Mesenteric fat pad (tissue), 1 donor: ENCODE measurements around the gene TRMT10A. TPM values are rescaled to one million over a fixed set of nuclear protein-coding genes. Genes with fewer than 3 reads are reported as not detected.
A peak's percentile ranks its signal among the peaks of the same experiment; 100 is the strongest.

Experiments used
- DNase-seq: peaks from one replicate; pipeline ENCODE4 v3.0.0-alpha.2; 2020; ENCODE audit warnings: low spot score
- long read RNA-seq: library from polyadenylated mRNA; unstranded; transcript quantifications from one replicate; pipeline ENCODE4 v2.0.0, GENCODE V29; 2020
- total RNA-seq: library from RNA; stranded (reverse); fragmentation: NEBNext Ultra II Directional; extraction: Animal tissue kit (Norgen Biotek cat#: 25700); gene quantifications from one replicate; pipeline ENCODE4 v1.2.1, GENCODE V29; 2021
- donor health status: DM: yes; HTN: yes; CAD: no.

Gene TRMT10A
- total RNA-seq: 4.1 TPM
- long read RNA-seq, transcript TRMT10A-202 (8 exons, 1,638 nt): major isoform, 5 of 5 reads
- long read RNA-seq, partial matches to known transcripts: 0 of 5 reads
- long read RNA-seq, other reads (novel, unspliced or antisense): 0 of 5 reads

GRCh38 chr4:99563310-99564186 lies at the start of gene TRMT10A:
Gene TRMT10A (minus strand): TSS chr4:99564039. CDS start chr4:99559338, 4,701 bp downstream.
- peak; percentile 98 for DNase-seq

GRCh38 chr4:99612704-99613103 lies 48.9 kb upstream of the TRMT10A start:
- no peak for DNase-seq

- DNase-seq: no peak
Measured at GRCh38 chr4:99612281-99612680, 48.4 kb upstream of the TRMT10A start.

GRCh38 chr4:99610605-99611175 lies 46.9 kb upstream of the TRMT10A start:
- no peak for DNase-seq

- no peak for DNase-seq
Measured at GRCh38 chr4:99608417-99608816, 44.6 kb upstream of the TRMT10A start.

GRCh38 chr4:99606716-99607115 lies 42.9 kb upstream of the TRMT10A start:
- no peak for DNase-seq

GRCh38 chr4:99594818-99595217 lies 31.0 kb upstream of the TRMT10A start:
- DNase-seq: no peak

- DNase-seq: no peak
Measured at GRCh38 chr4:99593781-99594641, 30.2 kb upstream of the TRMT10A start.

- no peak for DNase-seq
Measured at GRCh38 chr4:99591757-99592156, 27.9 kb upstream of the TRMT10A start.

GRCh38 chr4:99587803-99588202 lies 24.0 kb upstream of the TRMT10A start:
- no peak for DNase-seq

GRCh38 chr4:99587309-99587708 lies 23.5 kb upstream of the TRMT10A start:
- DNase-seq: no peak

GRCh38 chr4:99586797-99587196 lies 23.0 kb upstream of the TRMT10A start:
- DNase-seq: no peak

GRCh38 chr4:99586322-99586721 lies 22.5 kb upstream of the TRMT10A start:
- DNase-seq: no peak

- DNase-seq: no peak
Measured at GRCh38 chr4:99585516-99585915, 21.7 kb upstream of the TRMT10A start.

- no peak for DNase-seq
Measured at GRCh38 chr4:99578714-99579113, 14.9 kb upstream of the TRMT10A start.

- no peak for DNase-seq
Measured at GRCh38 chr4:99574530-99575324, 10.9 kb upstream of the TRMT10A start, which contains the start of gene MTTP. Gene MTTP (plus strand): TSS chr4:99574824. CDS start chr4:99574910, 86 bp downstream.

- DNase-seq: no peak
Measured at GRCh38 chr4:99573735-99574368, 10.0 kb upstream of the TRMT10A start.

- no peak for DNase-seq
Measured at GRCh38 chr4:99572527-99573240, 8.8 kb upstream of the TRMT10A start.

- no peak for DNase-seq
Measured at GRCh38 chr4:99571883-99572282, 8.0 kb upstream of the TRMT10A start.
